HEK293 (cell line): ENCODE measurements around the gene BBIP1.

Experiments
- GFI1B ChIP-seq: fragments of 450-650 bp; formaldehyde crosslinking; IDR thresholded peaks from 2 replicates; pipeline ENCODE4 v1.5.1; 2016; ENCODE audit warnings: missing biosample characterization, missing genetic modification characterization
- KLF10 ChIP-seq: fragments of 450-650 bp; IDR thresholded peaks from 2 replicates; pipeline ENCODE4 v1.5.1; 2018; ENCODE audit warnings: missing biosample characterization, mild to moderate bottlenecking, missing genetic modification characterization
- MEIS1 ChIP-seq: sonication (generic); formaldehyde crosslinking; IDR thresholded peaks from 2 replicates; pipeline ENCODE4 v1.8.1; 2022; ENCODE audit warnings: missing genetic modification reagents, mild to moderate bottlenecking, borderline replicate concordance
- PRDM2 ChIP-seq: fragments of 450-650 bp; formaldehyde crosslinking; IDR thresholded peaks from 2 replicates; pipeline ENCODE4 v1.5.1; 2016; ENCODE audit warnings: missing biosample characterization, missing genetic modification characterization, borderline replicate concordance
- WT1 ChIP-seq: fragments of 450-650 bp; formaldehyde crosslinking; IDR thresholded peaks from 2 replicates; pipeline ENCODE4 v1.5.1; 2016; ENCODE audit warnings: missing biosample characterization, missing genetic modification characterization
- ZNF146 ChIP-seq: fragments of 450-650 bp; formaldehyde crosslinking; IDR thresholded peaks from 2 replicates; pipeline ENCODE4 v1.5.1; 2016; ENCODE audit warnings: missing biosample characterization, missing genetic modification characterization
- ZNF24 ChIP-seq: fragments of 450-650 bp; formaldehyde crosslinking; IDR thresholded peaks from 2 replicates; pipeline ENCODE4 v1.5.1; 2016; ENCODE audit warnings: missing biosample characterization, missing genetic modification characterization
- ZNF274 ChIP-seq, 2 experiments: fragments of 200-500 bp in 1 of 2; fragments of 450-650 bp in 1 of 2; sonication (Bioruptor generic) in 1 of 2; formaldehyde crosslinking in 1 of 2; IDR thresholded peaks; 2 replicates each; pipeline versions ENCODE4 v1.5.1 to v1.6.1; 2014 to 2016; ENCODE audit warnings: borderline replicate concordance in 1 of 2, inconsistent platforms in 1 of 2, low read length in 1 of 2, missing biosample characterization in 1 of 2, missing genetic modification characterization in 1 of 2
- ZNF626 ChIP-seq: fragments of 450-650 bp; sonication (Bioruptor Pico); formaldehyde crosslinking; IDR thresholded peaks from 2 replicates; pipeline ENCODE4 v1.5.1; 2018; ENCODE audit warnings: missing biosample characterization, missing genetic modification characterization, inconsistent platforms
- ZNF785 ChIP-seq: fragments of 450-650 bp; formaldehyde crosslinking; IDR thresholded peaks from 2 replicates; pipeline ENCODE4 v1.5.1; 2016; ENCODE audit warnings: missing biosample characterization, missing genetic modification characterization
- TF ChIP-seq, protein P1 (sequence below): fragments of 450-650 bp; formaldehyde crosslinking; IDR thresholded peaks from 2 replicates; pipeline ENCODE4 v1.5.1; 2016; ENCODE audit warnings: missing biosample characterization, missing genetic modification characterization

DNA sequence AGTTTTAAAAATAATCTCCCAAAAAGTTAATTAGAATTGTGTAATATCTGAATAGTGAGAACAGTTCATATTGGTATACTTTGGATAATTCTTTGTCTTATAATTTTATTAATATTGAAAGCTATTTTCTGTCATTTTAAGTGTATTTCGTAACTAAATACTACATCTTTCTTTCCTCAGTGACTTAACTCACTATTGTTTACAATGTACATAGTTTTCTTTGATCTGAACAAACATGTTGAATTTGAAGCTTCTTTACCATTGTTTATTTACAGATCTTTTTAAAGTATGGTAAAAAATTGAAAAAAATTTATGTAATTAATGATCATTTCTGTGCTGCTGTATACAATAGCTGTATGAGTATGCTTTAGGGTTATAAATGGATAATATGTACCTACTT is 42.2 kb downstream of the BBIP1 start:
- no peak for TF ChIP-seq MEIS1 (CRISPR knock-in tag)
- TF ChIP-seq ZNF24 (tag by site-specific recombination) = no peak
- TF ChIP-seq KLF10 (tag by site-specific recombination) = no peak
- no peak for TF ChIP-seq GFI1B (tag by site-specific recombination)
- TF ChIP-seq ZNF146 (tag by site-specific recombination) = no peak
- TF ChIP-seq WT1 (tag by site-specific recombination) = no peak
- no peak for TF ChIP-seq ZNF626 (tag by site-specific recombination)
- TF ChIP-seq, protein P1, sequence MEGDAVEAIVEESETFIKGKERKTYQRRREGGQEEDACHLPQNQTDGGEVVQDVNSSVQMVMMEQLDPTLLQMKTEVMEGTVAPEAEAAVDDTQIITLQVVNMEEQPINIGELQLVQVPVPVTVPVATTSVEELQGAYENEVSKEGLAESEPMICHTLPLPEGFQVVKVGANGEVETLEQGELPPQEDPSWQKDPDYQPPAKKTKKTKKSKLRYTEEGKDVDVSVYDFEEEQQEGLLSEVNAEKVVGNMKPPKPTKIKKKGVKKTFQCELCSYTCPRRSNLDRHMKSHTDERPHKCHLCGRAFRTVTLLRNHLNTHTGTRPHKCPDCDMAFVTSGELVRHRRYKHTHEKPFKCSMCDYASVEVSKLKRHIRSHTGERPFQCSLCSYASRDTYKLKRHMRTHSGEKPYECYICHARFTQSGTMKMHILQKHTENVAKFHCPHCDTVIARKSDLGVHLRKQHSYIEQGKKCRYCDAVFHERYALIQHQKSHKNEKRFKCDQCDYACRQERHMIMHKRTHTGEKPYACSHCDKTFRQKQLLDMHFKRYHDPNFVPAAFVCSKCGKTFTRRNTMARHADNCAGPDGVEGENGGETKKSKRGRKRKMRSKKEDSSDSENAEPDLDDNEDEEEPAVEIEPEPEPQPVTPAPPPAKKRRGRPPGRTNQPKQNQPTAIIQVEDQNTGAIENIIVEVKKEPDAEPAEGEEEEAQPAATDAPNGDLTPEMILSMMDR (tag by site-specific recombination) = no peak
- no peak for TF ChIP-seq ZNF785 (tag by site-specific recombination)
- no peak for TF ChIP-seq PRDM2
- TF ChIP-seq ZNF274 (IDR thresholded peaks at IDR 0.05; ENCODE audit: low read length) = no peak
- no peak for TF ChIP-seq ZNF274 (tag by site-specific recombination; IDR thresholded peaks at IDR 0.05; ENCODE audit: borderline replicate concordance)
